GM23338 (cell line): ENCODE results near the gene GDPD4. TPM values are rescaled to one million over a fixed set of nuclear protein-coding genes. Genes with fewer than 3 reads are reported as not detected.

Experiments used
- ATAC-seq: fragments of 200-7000 bp; cut with Tn5 transposase; 3 replicates; pipeline ENCODE4 v1.9.1; 2020
- DNase-seq: peaks from one replicate; pipeline ENCODE4 v3.0.0-alpha.2; 2015; ENCODE audit warnings: low spot score
- H2AFZ ChIP-seq: fragments of 200-600 bp; sonication (generic); 2 replicates; pipeline ENCODE4 v1.8.0; 2016; ENCODE audit warnings: antibody characterized with exemption, mild to moderate bottlenecking, moderate library complexity
- H3F3A ChIP-seq: fragments of 200-600 bp; sonication (generic); replicated peaks from 2 replicates; pipeline ENCODE4 v1.8.0; 2017; ENCODE audit warnings: antibody characterized with exemption, mixed run types, low read depth
- H3K27ac ChIP-seq: fragments of 200-600 bp; sonication (generic); 2 replicates; pipeline ENCODE4 v1.6.1; 2016; ENCODE audit warnings: low read depth
- H3K27me3 ChIP-seq: fragments of 200-600 bp; sonication (generic); 2 replicates; pipeline ENCODE4 v1.8.0; 2016; ENCODE audit warnings: mild to moderate bottlenecking, mixed run types, moderate library complexity; ENCODE audit not compliant: insufficient read depth
- H3K36me3 ChIP-seq: fragments of 200-600 bp; sonication (generic); 2 replicates; pipeline ENCODE4 v1.8.0; 2016; ENCODE audit warnings: mild to moderate bottlenecking; ENCODE audit not compliant: insufficient read depth
- H3K4me1 ChIP-seq: fragments of 200-600 bp; sonication (generic); 2 replicates; pipeline ENCODE4 v1.8.0; 2016; ENCODE audit warnings: mild to moderate bottlenecking, moderate library complexity; ENCODE audit not compliant: insufficient read depth
- H3K4me2 ChIP-seq: fragments of 200-600 bp; sonication (generic); 2 replicates; pipeline ENCODE4 v1.7.1; 2017; ENCODE audit warnings: mixed run types
- H3K4me3 ChIP-seq: fragments of 200-600 bp; sonication (generic); 2 replicates; pipeline ENCODE4 v1.6.1; 2016; ENCODE audit warnings: mixed run types
- H3K79me2 ChIP-seq: fragments of 200-600 bp; sonication (generic); replicated peaks from 2 replicates; pipeline ENCODE4 v1.8.0; 2017; ENCODE audit warnings: mild to moderate bottlenecking; ENCODE audit not compliant: insufficient read depth
- H3K9me2 ChIP-seq: fragments of 200-600 bp; sonication (generic); 2 replicates; pipeline ENCODE4 v1.8.0; 2017; ENCODE audit not compliant: insufficient read depth
- H4K20me1 ChIP-seq: fragments of 200-600 bp; sonication (generic); replicated peaks from 2 replicates; pipeline ENCODE4 v1.8.0; 2017; ENCODE audit warnings: mild to moderate bottlenecking; ENCODE audit not compliant: insufficient read depth
- H3K27ac Mint-ChIP-seq: 2 replicates; pipeline ENCODE4 v1.8.0; 2020; ENCODE audit warnings: inconsistent platforms, mild to moderate bottlenecking, moderate library complexity, mixed read lengths
- H3K27me3 Mint-ChIP-seq: 3 replicates; pipeline ENCODE4 v1.8.0; 2022; ENCODE audit warnings: low read depth, mild to moderate bottlenecking, moderate library complexity, mixed read lengths, inconsistent platforms; ENCODE audit not compliant: insufficient read depth, poor library complexity
- H3K36me3 Mint-ChIP-seq: 3 replicates; pipeline ENCODE4 v1.8.0; 2021; ENCODE audit warnings: low read depth, mild to moderate bottlenecking, inconsistent platforms, moderate library complexity, mixed read lengths
- H3K4me1 Mint-ChIP-seq: 3 replicates; pipeline ENCODE4 v1.8.0; 2020; ENCODE audit warnings: mild to moderate bottlenecking, inconsistent platforms, mixed read lengths
- H3K4me3 Mint-ChIP-seq: 3 replicates; pipeline ENCODE4 v1.8.0; 2021; ENCODE audit warnings: moderate library complexity, mild to moderate bottlenecking, inconsistent platforms, mixed read lengths
- H3K9me3 Mint-ChIP-seq: 3 replicates; pipeline ENCODE4 v1.8.0; 2020; ENCODE audit warnings: moderate library complexity, mild to moderate bottlenecking, inconsistent platforms, mixed read lengths
- CREB1 ChIP-seq: fragments of 250-450 bp; sonication (Bioruptor Pico); IDR thresholded peaks from 2 replicates; pipeline ENCODE4 v1.5.0; 2020; ENCODE audit warnings: low read depth, mild to moderate bottlenecking, moderate library complexity
- CTCF ChIP-seq, 2 experiments: fragments of 200-600 bp in 1 of 2; sonication (generic) in 1 of 2; conservative IDR thresholded peaks; 2 replicates each; pipeline versions ENCODE4 v1.5.1 to v1.6.1; 2016 to 2017; ENCODE audit warnings: antibody characterized with exemption in 2 of 2, low read depth in 2 of 2, mild to moderate bottlenecking in 2 of 2, moderate library complexity in 1 of 2
- EZH2 ChIP-seq: fragments of 200-600 bp; sonication (generic); IDR thresholded peaks from one replicate; pipeline ENCODE4 v1.8.0; 2017; ENCODE audit warnings: antibody characterized with exemption, mild to moderate bottlenecking, low read depth; ENCODE audit not compliant: unreplicated experiment
- EZH2phosphoT487 ChIP-seq: fragments of 200-600 bp; sonication (generic); IDR thresholded peaks from one replicate; pipeline ENCODE4 v1.8.1; 2018; ENCODE audit warnings: antibody characterized with exemption; ENCODE audit not compliant: unreplicated experiment
- JUNB ChIP-seq: IDR thresholded peaks from one replicate; pipeline ENCODE4 v1.6.1; 2016; ENCODE audit warnings: antibody characterized with exemption; ENCODE audit not compliant: unreplicated experiment
- NANOG ChIP-seq: IDR thresholded peaks from 2 replicates; pipeline ENCODE4 v1.6.1; 2016; ENCODE audit warnings: antibody characterized with exemption, borderline replicate concordance
- POLR2AphosphoS5 ChIP-seq: IDR thresholded peaks from 2 replicates; pipeline ENCODE4 v1.6.1; 2016; ENCODE audit warnings: antibody characterized with exemption, low read depth
- REST ChIP-seq: IDR thresholded peaks from one replicate; pipeline ENCODE4 v1.6.1; 2018; ENCODE audit warnings: antibody characterized with exemption; ENCODE audit not compliant: unreplicated experiment
- STAT1 ChIP-seq: IDR thresholded peaks from one replicate; pipeline ENCODE4 v1.6.1; 2016; ENCODE audit warnings: antibody characterized with exemption; ENCODE audit not compliant: unreplicated experiment
- ZNF114 ChIP-seq: fragments of 250-450 bp; sonication (Bioruptor Pico); IDR thresholded peaks from 2 replicates; pipeline ENCODE4 v1.5.0; 2020; ENCODE audit warnings: mild to moderate bottlenecking, moderate library complexity
- ZNF331 ChIP-seq: fragments of 250-450 bp; sonication (Bioruptor Pico); IDR thresholded peaks from 2 replicates; pipeline ENCODE4 v1.5.0; 2020; ENCODE audit warnings: low read depth, mild to moderate bottlenecking, moderate library complexity
- polyA plus RNA-seq: library from polyadenylated mRNA; unstranded; fragments of >200 nt; fragmentation: Nextera tagmentation; extraction: Ambion mirVana; gene quantifications from 2 replicates; pipeline ENCODE4 v1.2.1, GENCODE V29; 2016
- total RNA-seq: library from RNA; depleted of rRNA; stranded (reverse); fragments of >200 nt; shearing (Covaris generic); gene quantifications from 2 replicates; pipeline ENCODE4 v1.2.3, GENCODE V29; 2014

The GDPD4 gene
- total and polyA plus RNA-seq, 2 experiments from 2014 or later, result not detected

- TF ChIP-seq REST (no peak), NANOG (no peak), STAT1 (no peak), EZH2phosphoT487 (no peak), CREB1 (CRISPR knock-in tag) (no peak)
These were observed 126.9 kb downstream of the GDPD4 start (continued) for GRCh38 chr11:77174559-77174958.

GRCh38 chr11:77173494-77173893 lies 128.0 kb downstream of the GDPD4 start:
- DNase-seq (no peak), ATAC-seq (no peak)
- Histone ChIP-seq H3K27me3 (no peaks in the 10 kb centered on the region), H3K79me2 (no peaks in the 10 kb centered on the region), H3K36me3 (no peaks in the 10 kb centered on the region), H3F3A (no peaks in the 10 kb centered on the region), H3K27ac (no peak overlapping the region), H2AFZ (peak overlapping the region; percentile 38; the same call in 1 of the 2 replicates), H3K4me2 (no peak overlapping the region), H3K9me2 (0 out of 2 replicates have a peak, but pooled peaks cover 2% of the 10 kb centered on the region), H3K4me3 (no peak overlapping the region), H4K20me1 (no peaks in the 10 kb centered on the region), H3K4me1 (peaks cover 38% of the 10 kb centered on the region)
- no peak overlapping the region; the same call in 2 of the 3 replicates for H3K4me3 Mint-ChIP-seq
- H3K36me3 Mint-ChIP-seq, result no peaks in the 10 kb centered on the region; the same call in 2 of the 3 replicates
- H3K9me3 Mint-ChIP-seq, result peaks cover 5% of the 10 kb centered on the region; the same call in 2 of the 3 replicates
- no peak overlapping the region for H3K27ac Mint-ChIP-seq
- H3K27me3 Mint-ChIP-seq, result peaks cover 24% of the 10 kb centered on the region
- H3K4me1 Mint-ChIP-seq, result peaks cover 67% of the 10 kb centered on the region
- TF ChIP-seq EZH2phosphoT487 (no peak), CREB1 (CRISPR knock-in tag) (no peak), NANOG (no peak), EZH2 (no peak), STAT1 (no peak), REST (no peak), ZNF114 (CRISPR knock-in tag) (no peak), CTCF (conservative IDR thresholded peaks at IDR 0.05; ENCODE audit: low read depth in 2 of 2) (no peak), JUNB (no peak), ZNF331 (CRISPR knock-in tag) (no peak), POLR2AphosphoS5 (no peak)
